ENCODE measurements around the gene MRE11. TPM values are rescaled to one million over a fixed set of nuclear protein-coding genes. Genes with fewer than 3 reads are reported as not detected.

The MRE11 gene
- total RNA-seq (ENCODE audit: insufficient read depth, low replicate concordance): 12.5 TPM

DNA sequence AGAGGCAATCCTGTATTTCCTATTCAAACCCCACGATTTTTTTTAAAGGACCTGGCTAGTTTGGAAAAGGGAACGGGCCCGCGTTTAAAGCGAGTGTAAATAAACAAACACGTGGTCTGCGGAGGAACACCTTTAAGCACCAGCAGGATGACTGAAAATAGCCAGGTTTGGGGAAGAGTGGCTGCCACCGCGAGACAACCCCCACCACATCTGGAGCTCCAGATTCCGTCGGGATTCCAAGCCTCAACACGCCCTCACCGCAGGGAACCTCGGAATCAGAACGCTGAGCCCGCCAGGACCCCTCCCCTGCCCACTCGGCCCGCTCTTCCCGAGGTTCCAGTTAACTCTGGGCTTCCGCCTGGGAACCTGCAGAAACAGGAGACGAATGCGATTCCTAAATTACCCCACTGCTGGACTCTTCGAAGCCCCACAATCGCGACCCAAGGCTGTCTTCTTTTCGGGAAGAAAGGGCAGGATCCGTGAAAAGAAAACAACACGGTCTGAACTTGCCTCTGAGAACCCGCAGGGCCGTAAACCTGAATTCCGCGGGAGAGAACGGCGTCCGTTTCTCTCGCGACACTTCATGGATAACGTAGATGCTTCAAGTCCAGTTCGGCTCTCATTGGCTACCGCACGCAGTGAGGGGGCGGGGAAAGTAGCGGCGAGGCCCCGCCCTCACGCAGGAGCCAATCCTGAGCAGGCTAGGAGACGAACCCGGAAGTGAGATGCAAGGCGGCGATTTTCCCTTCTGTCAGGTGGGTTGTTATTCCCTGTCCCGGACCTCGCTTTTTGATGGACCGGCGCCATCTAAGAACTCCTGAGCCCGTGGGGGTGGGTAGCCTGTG, at the start of gene MRE11, which contains the start of gene ANKRD49:
Gene MRE11 (minus strand): TSS at position 564 of the 845 bp plus-strand sequence. CDS start 1,043 bp downstream, outside the sequence.
Gene ANKRD49 (plus strand): TSS at position 704 of the 845 bp plus-strand sequence. CDS start 2,710 bp downstream, outside the sequence.
- peak; percentile 99 for DNase-seq (ENCODE audit: low spot score)

DNA sequence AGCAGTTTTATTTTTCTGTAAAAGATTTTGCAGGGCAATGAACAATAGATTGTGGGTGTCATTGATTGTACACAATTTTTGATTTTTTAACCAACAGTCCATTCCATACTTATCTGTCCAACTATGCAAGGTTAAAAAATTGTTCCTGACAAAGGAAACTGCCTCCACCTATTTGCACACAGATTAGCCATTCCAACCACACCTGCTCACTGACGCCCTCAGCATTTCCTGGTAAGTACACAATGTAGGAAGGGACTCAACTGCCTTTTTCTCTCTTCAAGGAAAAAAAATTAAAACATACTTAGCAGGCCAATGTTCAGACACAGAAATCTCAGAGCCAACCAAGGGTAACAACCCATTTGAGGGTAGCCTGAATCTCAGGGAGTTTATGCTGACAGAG, 45.8 kb upstream of the MRE11 start:
- DNase-seq (ENCODE audit: low spot score): no peak

DNA sequence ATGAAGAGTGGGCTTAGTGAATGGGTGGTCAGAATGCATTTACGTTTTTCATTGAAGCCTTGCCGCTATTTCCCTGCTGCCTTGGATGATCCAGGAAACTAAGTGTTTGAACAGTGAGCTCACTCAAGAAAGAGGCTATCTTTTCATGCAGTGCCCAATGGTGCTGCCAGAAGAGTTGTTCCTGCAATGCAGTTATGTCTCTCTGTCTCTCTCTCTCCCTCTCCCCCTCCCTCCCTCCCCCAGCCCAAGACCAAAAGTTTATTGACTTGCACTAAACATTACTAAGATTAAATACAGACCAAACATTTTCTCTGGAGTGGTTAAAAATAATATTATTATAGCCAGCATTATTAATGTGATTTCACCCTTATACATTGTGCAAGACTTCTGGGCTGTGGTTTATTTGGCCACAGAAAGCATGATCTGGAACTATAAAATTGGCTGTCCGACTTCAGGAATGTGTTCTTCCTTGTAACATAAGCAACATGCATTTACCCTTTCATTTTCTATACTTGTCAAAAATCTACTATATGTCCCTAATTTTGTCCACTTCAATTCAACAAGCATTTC, 43.5 kb upstream of the MRE11 start:
- no peak for DNase-seq (ENCODE audit: low spot score)

DNA sequence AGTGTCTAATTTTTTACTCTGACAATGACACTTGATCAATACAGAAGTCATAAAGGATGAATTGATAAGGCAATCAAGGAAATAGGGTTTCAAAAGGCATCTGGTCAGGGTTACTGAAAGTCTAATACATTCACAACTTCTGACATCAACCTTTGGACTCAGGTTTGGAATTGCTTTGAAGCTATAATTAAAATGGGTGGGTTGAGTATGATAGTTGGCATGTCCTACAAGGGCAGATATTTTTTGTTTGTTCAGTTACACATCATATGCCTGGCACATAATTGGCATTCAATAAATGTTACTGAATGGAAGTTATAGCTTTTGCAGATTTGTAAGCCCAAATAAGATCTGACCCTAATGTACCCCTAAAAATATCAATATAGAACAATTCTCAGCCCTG, 42.7 kb upstream of the MRE11 start:
- no peak for DNase-seq (ENCODE audit: low spot score)

DNA sequence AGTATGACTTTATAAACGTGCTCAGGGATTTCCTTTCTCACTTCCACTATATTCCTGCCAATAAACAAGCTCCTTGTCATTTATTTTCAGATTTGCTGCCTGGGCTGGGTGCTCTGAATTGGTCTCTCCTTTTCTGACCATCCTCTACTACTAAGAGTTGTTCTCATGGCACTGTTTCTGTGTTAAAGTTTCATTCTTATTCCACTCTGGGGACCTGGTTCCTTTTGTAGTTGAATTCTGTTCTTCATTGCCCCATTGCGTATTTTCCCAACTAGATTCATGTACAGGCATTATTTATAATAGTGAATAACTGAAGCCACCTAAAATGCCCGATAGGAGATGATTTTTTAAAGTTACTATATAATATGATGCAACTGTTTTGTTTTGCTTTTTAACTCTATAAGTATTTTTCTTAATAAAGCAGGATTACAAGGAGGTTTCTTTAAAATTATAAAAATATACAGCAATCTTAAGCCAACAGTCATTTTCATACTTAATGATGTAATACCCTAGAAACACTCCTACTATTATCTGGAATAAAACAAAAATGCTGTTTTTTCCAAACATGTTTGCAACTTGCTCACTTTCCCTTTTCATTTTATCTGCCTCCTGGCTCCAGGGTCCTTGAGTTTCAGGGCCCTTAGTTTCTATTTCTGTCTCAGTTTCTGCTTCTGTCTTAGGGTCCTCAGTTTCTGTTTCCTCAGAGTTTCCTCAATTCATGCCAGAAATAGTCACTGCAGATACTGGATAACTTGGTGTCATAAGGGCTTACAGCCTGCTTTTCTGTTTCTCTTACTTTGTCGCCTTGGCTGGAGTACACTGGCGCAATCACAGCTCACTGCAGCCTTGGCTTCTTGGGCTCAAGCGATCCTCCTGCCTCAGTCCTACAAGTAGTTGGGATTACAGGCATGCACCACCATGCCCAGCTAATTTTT, 40.3 kb upstream of the MRE11 start:
- peak; percentile 36 for DNase-seq (ENCODE audit: low spot score)

DNA sequence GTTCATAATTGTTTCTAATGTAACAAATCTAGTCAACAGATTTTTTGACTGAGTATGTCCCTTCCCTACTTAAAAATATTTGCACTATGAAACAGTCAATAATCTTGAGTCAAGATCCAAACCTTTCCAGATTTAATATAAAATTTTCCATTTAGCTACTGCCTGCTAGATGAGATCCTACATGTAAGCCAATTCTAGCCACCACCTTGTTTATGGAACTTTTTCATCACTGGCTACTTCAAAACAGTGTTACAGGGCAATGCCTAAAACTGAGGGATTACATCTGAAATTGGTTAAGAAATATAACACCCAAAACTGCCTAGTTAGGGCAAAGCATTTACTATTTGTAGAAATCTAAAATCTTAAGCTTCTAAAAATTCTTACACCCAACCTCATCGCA, 39.6 kb upstream of the MRE11 start:
- no peak for DNase-seq (ENCODE audit: low spot score)

DNA sequence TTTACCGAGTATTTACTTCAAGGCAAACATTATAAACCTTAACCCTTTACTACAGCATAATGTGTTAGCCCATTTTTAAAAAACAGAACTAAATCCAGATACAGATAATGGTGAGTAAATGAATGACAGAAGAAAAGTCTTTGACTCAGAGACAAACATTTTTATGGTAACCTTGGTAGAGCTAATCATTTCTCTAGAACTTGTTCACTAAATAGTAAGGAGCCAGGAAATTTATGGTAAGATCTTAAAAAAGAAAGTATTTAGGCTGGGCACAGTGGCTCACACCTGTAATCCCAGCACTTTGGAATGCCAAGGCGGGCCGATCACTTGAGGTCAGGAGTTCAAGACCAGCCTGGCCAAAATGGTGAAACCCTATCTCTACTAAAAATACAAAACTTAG, 38.6 kb upstream of the MRE11 start:
- no peak for DNase-seq (ENCODE audit: low spot score)

DNA sequence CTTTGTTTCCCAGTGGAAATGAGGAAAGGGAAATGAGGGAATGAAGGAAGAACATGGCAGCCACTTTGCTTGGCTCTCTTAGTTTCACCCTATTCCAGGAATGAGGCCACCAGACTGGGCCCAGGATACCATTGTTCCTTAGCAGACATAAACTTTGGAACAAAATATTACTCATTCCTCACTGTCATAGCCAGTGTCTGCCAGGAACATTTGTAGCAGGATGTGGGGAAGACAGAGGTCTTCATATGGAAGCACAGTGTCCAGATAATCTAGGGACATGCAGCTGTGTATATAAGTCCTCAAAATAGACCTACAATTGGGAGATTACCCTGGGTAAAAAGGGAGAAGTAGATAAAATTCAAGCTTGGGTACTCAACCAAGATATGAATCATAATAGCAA, 34.9 kb upstream of the MRE11 start:
- no peak for DNase-seq (ENCODE audit: low spot score)

DNA sequence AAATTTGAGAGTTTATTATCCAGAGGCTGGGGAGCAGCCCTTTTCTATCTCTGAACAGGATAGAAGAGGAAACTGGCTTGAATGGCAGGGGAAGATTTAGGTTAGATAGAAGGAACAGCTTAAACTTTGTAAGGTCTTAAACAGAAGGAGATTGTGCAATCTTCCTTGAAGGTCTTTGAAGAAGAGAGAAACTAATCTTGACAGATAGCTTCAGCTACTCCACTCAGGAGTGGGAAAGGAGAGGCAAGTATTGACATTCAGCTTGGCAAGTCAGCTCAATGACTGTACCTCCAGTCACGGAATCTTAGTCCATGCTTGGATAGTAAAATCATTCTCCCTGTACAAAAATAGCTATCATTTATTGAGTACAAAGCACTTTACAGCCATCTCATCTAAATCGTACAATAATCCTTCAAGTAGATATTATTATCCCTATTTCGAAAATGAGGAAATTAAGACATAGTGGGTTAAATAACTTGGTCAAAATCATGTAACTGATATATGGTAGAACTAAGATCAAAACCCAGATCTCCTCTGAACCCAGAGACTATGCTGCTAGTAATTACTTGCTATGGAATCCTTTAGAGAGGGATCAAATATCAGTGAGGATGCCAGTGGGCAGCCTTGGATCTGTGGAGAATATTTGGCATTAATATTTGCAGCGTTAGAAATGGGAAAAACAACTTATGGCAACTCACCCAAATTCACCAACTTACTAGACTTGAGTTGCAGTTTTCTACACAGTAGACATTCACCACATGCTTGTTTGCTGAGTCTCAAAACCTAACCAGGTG, 33.2 kb upstream of the MRE11 start:
- peak; percentile 27 for DNase-seq (ENCODE audit: low spot score)

DNA sequence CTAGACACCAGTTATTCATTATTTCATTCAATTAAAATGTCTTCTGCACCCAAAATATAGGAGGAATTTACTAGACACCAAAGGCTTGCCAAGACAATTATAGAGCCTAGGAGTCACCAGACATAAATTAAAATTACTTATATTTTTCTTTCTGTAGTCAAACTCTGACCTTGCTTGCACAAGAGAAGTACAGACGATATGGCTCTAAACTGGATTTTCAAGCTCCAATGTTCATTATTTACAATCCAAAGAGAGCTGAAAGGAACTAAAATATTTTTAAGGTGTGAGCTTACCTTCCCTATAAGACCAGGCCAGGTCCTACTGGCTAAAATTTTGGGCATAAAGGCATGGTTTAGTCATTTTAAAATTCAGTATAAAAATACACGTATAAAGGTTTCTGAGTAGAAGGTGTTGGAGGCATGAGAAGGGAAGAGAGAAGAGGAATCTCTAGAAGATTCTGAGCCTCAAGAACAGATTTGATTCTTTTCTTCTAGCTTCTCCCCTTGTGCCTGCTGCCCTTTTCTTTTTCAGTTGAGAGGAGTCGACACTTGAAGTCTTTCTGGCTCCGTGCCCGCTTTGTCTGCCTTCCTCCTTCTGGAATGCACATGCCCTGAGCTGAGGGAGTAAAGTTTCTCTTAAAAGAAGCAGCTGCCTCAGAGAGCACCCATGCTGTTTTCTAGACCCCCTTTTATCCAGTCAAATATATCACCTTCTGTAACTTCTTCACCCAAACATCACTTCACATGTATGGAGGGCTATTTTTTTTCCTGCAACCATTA, 32.1 kb upstream of the MRE11 start:
- DNase-seq (ENCODE audit: low spot score): peak; percentile 90

DNA sequence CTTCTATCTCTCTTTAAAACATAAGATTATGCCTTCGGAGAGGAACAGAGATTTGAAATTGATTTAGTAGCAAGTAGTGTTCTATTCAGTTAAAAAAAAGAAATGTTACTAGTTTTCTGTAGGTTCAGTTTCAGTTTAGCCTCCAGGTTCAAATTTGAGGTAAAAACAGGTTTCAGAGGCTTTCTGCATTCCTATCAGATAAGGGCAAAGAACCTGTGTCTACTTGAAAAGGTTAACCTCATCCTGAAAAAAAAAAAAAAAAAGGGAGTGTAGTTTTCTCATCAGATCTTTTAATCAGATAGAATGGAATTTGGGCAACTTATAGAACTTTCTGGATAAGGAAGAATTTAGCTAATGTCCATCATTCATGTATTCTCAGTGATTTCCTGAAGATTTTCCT, 30.7 kb upstream of the MRE11 start:
- DNase-seq (ENCODE audit: low spot score): peak; percentile 54

DNA sequence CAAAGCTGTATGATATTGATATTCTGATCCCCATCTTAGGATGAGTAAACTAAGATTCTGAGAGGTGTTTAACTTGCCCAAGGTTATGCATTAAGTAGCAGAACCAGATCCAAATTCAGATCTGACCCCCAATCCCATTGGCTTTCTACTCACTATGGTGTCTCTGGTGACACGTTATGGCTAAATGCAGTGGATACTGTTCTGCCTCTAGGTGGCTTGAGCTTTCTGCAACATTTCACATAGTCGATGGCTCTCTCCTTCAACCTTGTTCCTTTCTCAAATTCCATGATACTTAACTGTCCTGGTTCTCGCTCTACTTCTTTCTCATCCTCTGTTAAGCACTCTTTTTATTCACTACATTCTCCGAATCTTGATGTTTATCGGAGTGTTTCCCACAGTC, 28.0 kb upstream of the MRE11 start:
- no peak for DNase-seq (ENCODE audit: low spot score)

DNA sequence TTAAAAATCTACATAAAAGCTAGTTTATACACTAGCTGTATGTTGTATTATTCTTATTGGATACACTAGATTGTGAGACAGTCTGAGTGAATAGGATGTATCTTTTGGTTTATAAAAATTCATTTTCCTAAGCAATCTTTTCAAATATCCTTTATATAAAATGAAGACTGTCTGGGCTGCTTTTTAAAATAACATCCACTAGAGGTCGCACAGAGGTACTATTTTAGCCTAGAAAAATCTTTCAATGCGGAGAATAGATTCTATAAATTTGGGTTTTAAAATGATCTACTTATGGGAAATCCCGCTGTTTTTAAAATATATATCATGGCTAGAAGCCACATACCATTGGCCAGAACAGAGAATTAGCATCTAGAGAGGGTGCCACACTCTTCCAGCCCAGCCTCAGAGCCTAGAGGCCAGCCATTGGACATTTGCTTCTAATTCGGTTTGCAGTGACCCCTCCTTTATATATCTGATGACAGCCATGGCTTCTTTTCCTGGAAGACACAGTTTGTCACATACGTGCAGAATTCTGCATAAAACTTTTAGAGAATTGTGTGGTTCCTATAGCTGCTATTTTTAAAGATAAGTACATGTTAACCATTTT, 25.9 kb upstream of the MRE11 start:
- peak; percentile 58 for DNase-seq (ENCODE audit: low spot score)

DNA sequence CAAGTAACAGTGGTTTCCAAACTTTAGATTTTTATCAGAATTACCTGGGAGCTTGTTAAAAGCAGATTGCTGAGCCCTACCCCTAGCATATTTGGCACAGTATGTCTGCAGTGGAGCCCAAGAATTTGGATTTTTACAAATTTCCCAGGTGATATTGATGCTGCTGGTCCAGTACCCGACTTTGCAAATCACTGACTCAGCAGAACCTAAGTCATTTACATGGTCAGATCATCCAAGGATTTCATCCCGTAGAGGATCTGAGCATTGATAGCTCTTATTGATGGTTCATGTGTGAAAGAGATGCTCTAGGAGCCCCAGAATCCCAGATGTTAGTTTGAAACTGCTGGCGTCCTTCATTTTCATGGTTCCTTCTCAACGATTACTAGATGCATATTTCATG, 24.7 kb upstream of the MRE11 start:
- DNase-seq (ENCODE audit: low spot score): no peak

DNA sequence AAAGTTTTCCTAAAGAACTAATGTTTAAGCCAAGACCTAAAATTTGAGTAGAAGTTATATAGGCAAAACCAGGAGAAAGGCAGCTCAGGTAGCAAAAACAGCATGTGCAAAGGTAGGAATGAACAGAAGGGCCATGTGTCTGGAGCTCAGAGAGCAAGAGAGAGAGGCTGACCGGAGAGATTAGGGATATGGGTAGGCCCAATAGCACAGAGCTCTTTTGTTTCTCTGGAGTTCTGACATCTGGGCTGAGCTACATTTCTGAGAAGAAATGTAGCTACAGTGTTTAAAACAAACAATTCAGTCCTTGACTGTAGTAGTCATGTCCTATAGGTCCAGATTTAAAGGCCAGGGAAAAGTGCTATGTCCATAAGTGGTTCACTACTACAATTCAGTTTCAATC, 23.1 kb upstream of the MRE11 start:
- DNase-seq (ENCODE audit: low spot score): no peak

DNA sequence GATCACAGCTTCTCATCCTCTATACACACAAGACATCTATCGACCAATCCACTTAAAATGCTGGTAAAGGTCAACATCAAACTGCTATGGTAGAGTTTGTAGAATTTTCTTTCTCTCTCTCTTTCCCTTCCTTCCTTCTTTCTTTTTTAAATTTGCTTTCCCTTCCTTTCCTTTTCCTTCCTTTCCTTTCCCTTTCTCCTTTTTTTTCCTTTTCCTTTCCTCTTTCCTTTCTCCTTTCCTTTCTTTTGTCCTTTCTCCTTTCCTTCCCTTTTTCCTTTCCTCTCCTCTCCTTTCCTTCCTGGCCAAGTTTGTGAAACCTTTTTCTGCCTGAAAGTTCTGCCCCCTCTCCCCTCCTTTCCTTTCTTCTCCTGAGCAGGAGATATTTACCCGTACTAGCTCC, 21.8 kb upstream of the MRE11 start:
- no peak for DNase-seq (ENCODE audit: low spot score)

DNA sequence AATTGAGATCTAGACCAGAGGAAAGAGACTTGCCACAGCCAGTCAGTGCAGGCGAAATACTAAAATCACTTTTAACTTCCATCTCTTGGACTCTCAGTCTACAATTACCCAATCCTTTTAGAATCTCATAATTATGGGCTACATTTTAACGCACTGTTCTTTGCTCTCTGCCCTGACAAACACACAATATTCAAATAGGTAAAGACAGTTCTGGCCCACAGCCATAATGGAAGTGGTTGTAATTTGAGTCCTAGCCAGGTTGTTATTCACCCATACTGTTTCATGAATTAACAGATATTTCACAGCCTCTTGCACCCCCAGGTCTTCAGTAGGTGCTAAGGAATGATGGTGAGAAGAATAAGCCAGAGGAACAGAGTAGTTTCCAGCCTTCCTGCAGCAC, 19.4 kb upstream of the MRE11 start:
- DNase-seq (ENCODE audit: low spot score): no peak

DNA sequence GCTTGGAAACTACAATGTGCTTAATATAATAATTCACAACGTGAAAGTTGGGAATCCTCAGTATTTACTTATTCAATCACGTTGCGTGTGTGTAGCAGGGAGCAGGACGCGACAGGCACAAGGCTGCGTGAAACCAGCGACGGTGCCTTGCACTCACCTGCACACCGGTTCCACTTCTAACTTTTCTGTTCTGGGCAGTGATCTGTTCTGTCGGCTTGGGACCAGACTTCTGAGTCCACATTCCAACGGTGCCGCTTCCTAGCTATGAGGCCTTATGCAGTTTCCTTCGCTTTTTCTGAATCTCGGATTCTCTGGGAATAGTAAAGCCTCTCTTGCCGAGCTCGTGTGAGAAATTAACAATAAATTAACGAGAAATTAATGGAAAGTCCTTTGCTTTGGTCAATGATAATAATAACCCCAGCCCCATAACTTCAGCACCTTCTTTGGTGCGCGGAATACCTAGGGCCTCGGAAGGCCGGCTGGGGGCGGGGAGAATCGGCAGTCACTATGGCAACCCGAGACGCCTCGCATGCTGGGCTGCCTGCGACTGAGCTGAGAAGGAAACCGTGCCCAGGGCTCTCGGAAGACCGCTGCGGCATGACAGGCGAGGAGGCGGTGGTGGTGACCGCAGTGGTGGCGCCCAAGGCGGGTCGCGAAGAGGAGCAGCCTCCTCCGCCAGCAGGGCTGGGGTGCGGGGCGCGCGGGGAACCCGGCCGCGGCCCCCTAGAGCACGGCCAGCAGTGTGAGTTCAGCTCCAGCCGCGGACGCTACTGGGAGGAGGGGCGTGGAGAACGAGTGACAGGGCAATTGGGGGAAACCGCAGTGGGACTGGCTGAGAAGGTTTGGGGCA, 18.5 kb upstream of the MRE11 start, which contains the start of gene C11orf97:
Gene C11orf97 (plus strand): TSS at position 530 of the 850 bp plus-strand sequence. CDS start 68 bp downstream, at position 598.
- peak; percentile 65 for DNase-seq (ENCODE audit: low spot score)

DNA sequence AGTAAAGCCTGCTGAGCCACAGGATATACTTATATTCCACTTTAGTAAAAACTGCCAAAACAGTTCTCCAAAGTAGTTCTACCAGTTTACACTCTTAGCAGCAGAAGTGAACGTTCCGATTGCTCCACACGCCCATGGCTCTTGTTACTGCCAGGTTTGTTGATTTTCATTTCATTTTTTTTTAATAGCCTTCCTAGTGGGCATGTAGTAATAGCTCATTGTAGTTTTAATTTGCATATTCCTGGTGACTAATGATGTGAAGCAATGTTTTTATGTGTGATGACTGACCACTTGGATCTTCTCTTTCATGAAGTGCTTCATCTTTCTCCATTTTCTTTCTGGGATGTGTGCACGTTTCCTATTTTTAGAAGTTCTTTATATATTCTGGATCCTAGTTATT, 13.8 kb upstream of the MRE11 start:
- DNase-seq (ENCODE audit: low spot score): no peak
